ENCODE data around the gene NCAM2.

NCAM2 gene

DNA sequence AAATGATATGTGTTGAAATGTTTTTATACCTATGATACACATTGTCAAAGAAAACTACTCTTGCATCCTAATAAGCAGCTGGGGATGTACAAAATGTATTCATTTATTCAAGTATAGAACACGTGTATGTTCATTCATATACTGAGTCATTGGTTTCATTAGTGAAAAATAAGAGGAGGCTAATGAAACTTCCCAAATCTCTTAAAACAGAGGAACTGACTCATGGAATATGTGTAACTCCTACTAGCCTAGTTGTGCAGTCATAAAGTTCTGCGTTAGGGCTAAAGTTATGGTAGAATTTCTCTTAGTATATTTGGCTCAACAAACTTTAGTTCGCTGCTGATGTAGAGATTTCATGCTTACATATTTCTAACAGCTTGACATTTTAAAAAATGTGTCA is 441.6 kb downstream of the NCAM2 start:
- no peak for DNase-seq (ENCODE audit: low read depth in 2 of 2)

DNA sequence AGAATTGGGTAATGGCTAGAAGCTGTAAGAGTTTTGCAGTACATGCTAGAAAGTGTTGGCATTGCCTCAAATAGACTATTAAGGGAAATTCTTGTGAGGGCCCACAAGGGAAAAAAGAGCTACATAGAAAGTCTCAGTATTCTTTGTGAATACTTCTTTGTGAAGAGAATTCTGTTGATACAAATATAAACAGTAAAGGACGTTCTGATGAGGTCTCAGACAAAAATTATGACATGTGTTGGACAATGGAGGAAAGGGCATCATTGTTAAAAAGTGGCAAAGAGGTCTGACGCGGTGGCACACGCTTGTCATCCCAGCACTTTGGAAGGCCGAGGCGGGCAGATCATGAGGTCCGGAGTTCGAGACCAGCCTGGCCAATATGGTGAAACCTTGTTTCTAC is 458.9 kb downstream of the NCAM2 start:
- no peak for DNase-seq (ENCODE audit: low read depth in 2 of 2)

DNA sequence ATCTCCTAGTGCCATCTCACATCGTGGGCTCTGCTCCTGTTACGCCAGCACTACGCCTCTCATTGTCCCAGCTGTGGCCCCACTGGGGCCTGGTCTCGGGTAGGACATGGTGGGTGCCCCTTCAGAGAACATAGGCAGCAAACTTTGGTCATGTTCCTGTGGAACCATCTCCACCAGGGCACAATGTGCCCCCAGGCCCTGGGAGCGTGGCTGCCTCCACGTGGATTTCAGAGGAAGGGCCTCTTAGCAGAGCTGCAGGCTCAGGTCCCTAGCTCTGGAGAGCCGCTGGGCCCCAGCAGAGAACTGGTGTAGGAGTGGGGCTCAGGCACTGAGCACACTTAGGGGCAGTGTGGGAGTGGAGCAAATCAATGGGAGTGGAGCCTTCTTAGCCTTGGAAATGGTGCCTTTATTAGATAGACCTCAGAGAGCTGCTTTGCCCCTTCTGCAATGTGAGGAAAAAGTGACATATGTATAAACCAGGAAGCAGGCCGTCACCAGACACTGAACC is 460.0 kb downstream of the NCAM2 start:
- DNase-seq (ENCODE audit: low read depth in 2 of 2) = no peak

DNA sequence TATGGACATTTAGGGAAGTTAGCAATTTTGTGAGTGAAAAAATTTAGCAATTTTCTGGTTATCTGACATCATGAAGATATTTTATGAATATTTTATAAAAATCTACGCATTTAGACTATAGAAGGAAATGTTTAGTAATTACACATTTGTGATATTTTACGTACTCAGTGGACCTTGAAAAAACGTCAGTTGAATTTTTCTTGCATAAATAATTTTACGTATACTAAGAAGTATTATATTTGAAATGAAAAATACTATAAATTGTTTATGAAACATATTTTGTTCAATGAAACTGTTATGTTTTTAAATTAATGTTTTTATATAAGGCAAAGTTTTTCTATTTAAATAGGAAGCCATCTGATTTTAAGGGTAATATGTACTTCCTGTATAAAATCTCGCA is 462.8 kb downstream of the NCAM2 start:
- DNase-seq (ENCODE audit: low read depth in 2 of 2) = no peak

DNA sequence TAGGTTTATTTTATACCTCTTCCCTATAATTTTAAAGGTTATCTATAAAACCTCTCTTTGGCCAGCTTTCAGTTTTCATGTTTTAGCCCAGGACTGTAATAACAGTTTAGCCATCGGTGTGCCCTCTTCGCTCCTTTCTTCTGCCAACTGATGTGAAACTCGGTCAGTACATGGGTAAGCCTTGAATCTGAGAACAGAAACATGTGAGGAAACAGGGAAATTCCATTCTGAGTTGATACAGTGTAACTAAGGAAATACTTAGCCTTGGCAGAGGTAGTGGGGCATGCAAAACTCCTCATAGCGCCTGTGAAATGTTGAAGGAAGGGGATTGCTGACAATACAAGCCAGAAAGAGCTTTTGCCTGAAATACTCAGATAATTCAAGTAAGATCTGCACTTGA is 465.2 kb downstream of the NCAM2 start:
- no peak for DNase-seq (ENCODE audit: low read depth in 2 of 2)

DNA sequence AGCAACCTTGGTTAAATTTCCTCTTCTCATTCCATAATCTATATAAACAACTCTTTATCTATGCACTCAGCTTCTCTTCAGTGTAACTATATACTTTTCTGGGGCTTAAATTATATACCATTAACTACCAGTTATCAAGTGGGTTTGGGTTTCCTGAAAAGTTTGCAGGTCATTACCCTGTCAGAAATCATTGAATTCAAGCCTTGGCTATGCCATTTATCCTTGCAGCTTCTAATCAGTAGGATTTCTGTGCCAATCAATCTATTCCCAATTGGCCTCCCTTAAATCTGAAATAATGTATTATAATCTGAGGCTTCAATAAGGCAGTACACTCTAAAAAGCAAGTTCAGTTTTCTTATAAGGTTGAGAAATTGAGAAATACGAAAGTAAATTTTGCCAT is 466.5 kb downstream of the NCAM2 start:
- no peak for DNase-seq (ENCODE audit: low read depth in 2 of 2)

DNA sequence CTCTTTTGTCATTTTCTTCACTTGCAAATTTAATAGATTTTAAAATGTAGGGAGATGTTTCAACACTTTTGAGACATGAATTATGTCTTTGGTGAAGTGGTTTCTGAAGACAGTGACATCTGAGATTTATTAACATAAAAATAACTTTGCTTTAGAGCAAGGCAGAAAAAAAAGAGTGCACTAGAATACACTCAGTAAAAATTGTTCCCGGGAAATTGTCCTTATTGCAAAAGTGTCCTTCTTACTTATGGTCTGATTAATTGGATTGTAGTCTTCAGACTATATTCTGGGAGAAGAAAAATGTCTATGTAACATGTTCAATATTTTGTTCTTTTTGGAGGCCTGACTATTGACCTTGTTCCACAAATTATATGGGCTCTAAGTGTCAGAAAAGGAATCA is 468.5 kb downstream of the NCAM2 start:
- DNase-seq (ENCODE audit: low read depth in 2 of 2) = no peak

DNA sequence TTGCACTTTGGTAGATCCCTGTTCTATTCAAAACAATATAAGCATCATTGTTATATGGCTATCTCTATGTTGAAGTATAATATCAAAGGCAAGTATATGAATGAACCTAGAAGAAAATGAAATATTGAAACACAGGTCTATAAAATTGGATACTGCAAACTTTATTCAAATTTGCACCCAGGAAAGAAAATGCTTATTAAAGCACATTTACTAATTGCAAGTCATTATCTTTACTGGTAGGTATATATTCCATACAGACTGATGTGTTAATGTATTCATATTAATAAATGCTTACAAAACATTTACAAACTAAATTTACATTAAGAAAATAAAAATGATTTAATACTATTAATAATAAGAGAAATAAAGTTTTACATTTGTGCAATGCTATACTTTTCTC is 469.8 kb downstream of the NCAM2 start:
- no peak for DNase-seq (ENCODE audit: low read depth in 2 of 2)

DNA sequence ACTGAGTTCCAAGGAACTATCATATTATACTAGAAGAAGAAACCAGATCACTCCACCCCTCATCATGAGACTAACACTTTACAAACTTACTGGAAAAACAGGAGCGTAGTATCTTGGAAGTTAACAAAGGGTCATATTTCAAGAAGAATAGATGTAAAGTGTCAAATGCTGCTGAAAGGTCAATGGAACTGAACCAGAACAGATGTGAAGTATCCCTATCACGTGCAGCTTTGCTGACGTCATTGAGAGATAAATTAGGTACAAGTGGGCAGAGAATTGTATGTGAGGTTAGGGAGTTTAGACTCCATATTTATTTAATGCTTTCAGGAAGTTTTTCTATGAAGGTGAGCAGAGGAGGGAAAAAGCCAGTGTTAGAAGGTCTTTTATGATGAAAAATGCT is 483.0 kb downstream of the NCAM2 start:
- DNase-seq (ENCODE audit: low read depth in 2 of 2) = no peak

DNA sequence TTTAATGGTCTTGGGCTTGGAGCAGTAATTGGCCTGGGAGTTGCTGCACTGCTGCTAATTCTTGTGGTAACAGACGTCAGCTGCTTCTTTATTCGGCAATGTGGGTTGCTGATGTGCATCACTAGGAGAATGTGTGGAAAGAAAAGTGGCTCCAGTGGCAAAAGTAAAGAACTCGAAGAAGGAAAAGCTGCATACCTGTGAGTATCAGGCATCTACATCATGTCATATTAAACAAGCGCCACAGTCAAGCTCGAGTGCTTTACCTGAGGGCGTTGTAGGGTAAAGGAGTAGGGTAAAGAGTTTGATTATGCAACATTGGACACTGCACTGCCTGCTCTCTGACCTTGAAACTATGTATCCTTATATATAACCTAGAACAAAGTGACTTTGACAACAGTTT is 510.6 kb downstream of the NCAM2 start:
- no peak for DNase-seq (ENCODE audit: low read depth in 2 of 2)

DNA sequence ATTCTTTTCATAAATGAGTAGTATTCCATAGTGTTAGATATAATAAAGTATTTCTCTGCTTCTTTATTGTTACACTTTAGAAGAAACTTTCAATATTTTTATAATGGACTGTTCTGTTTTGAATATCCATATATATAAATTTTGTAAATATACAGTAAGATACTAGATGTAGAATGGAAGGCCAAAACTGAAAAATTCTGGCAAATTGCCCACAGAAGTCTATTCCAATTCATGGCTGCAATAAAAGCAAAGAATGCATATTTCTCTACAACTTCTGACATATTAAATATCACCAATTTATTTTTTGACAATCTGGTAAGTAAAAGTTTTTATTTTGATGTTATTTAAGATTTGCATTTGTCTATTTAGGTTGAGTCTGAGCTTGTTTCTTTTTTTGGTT is 532.5 kb downstream of the NCAM2 start:
- DNase-seq (ENCODE audit: low read depth in 2 of 2) = no peak

DNA sequence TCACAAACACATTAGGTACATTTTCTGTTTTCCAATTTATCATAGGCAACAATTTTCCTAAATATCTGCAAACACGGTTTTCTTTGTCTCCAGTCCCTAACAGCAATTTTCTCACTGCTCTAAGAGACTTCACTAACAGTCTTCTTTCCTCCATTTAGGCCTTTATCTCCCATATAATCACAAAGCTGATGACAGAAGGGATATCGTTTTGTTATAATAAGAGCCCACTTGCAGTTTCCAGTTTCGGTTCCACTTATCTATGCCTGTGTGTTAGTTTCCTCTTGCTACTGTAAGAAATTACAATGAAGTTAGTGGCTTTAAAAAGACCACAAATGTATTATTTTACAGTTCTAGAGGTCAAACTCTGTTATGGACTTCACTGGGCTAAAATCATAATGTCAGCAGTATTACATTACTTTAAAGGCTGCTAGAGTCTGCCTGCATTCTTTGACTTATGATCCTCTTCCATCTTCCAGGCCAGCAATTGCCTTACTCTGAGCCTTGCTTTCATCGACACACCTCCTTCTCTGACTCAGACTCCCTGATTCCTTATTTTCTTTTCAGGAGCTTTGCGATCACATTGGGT is 549.3 kb downstream of the NCAM2 start:
- no peak for DNase-seq (ENCODE audit: low read depth in 2 of 2)

DNA sequence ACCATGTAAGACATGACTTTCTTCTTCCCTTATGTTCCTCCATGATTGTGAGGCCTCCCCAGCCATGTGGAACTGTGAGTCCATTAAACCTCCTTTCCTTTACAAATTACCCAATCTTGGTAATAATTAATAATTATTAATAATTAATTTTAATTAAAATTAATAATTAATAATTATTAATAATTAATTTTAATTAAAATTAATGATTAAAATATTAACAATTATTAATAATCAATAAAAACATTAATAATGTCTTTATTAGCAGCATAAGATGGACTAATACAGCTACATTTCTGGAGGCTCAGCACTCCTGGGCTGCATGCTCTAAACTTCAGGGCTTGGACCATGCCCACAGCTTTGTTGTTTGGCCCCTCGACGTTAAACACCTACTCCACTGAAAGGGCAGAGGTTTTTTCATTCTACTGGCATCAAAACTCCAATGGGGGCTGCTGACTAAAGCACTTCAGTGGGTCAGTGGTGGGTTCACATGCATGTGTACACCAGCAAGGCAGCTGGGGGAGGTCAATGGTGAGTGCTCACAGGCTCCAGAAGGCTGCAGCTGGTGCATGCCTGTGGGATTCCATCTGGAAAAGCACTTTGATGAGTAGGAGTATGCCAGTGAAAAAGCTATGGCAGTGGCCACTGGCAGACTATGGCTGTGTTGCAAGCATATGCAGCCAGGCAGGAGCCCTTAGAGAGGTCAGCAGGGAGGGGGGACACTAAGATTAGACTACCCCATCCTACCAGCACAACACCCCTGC is 561.3 kb downstream of the NCAM2 start:
- DNase-seq (ENCODE audit: low read depth in 2 of 2) = no peak

All from stimulated activated CD4-positive, alpha-beta T cell treated with anti-CD3 and anti-CD28 coated beads, Interleukin-1b, Interleukin-23, amount 100 ng/mL, for 1 hour (primary cell).